ENCODE data around the gene ARHGEF17.

ARHGEF17 gene

GRCh38 chr11:73334384-73335203 is 26.5 kb downstream of the ARHGEF17 start:
- no peak for DNase-seq

GRCh38 chr11:73335204-73335923 is 27.3 kb downstream of the ARHGEF17 start:
- no peak for DNase-seq

- DNase-seq: no peak
Measured at GRCh38 chr11:73337846-73338245, 29.8 kb downstream of the ARHGEF17 start.

GRCh38 chr11:73338279-73338678 is 30.2 kb downstream of the ARHGEF17 start:
- no peak for DNase-seq

- DNase-seq: no peak
Measured at GRCh38 chr11:73340164-73340563, 32.1 kb downstream of the ARHGEF17 start.

GRCh38 chr11:73342633-73343032 is 34.6 kb downstream of the ARHGEF17 start:
- no peak for DNase-seq

GRCh38 chr11:73343076-73343873 is 35.2 kb downstream of the ARHGEF17 start:
- DNase-seq: no peak

- DNase-seq: no peak
Measured at GRCh38 chr11:73344191-73344607, 36.1 kb downstream of the ARHGEF17 start.

- no peak for DNase-seq
Measured at GRCh38 chr11:73345481-73346160, 37.5 kb downstream of the ARHGEF17 start.

- no peak for DNase-seq
Measured at GRCh38 chr11:73346186-73346935, 38.3 kb downstream of the ARHGEF17 start.

GRCh38 chr11:73347067-73347466 is 39.0 kb downstream of the ARHGEF17 start:
- DNase-seq: no peak

GRCh38 chr11:73348838-73349237 is 40.8 kb downstream of the ARHGEF17 start:
- no peak for DNase-seq

- DNase-seq: no peak
Measured at GRCh38 chr11:73349633-73350032, 41.6 kb downstream of the ARHGEF17 start.

GRCh38 chr11:73350908-73351636 is 43.0 kb downstream of the ARHGEF17 start:
- no peak for DNase-seq

- no peak for DNase-seq
Measured at GRCh38 chr11:73353422-73353821, 45.3 kb downstream of the ARHGEF17 start.

- no peak for DNase-seq
Measured at GRCh38 chr11:73355109-73355508, 47.0 kb downstream of the ARHGEF17 start.

GRCh38 chr11:73356979-73357860 is 49.1 kb downstream of the ARHGEF17 start:
- no peak for DNase-seq

- DNase-seq: no peak
Measured at GRCh38 chr11:73358071-73358470, 50.0 kb downstream of the ARHGEF17 start.

- no peak for DNase-seq
Measured at GRCh38 chr11:73359341-73359740, 51.3 kb downstream of the ARHGEF17 start.

Measured in NCI-H1436 treated with DMSO at 0.1 percent for 48 hours (cell line).